ENCODE measurements around the gene DDX27.

DNA sequence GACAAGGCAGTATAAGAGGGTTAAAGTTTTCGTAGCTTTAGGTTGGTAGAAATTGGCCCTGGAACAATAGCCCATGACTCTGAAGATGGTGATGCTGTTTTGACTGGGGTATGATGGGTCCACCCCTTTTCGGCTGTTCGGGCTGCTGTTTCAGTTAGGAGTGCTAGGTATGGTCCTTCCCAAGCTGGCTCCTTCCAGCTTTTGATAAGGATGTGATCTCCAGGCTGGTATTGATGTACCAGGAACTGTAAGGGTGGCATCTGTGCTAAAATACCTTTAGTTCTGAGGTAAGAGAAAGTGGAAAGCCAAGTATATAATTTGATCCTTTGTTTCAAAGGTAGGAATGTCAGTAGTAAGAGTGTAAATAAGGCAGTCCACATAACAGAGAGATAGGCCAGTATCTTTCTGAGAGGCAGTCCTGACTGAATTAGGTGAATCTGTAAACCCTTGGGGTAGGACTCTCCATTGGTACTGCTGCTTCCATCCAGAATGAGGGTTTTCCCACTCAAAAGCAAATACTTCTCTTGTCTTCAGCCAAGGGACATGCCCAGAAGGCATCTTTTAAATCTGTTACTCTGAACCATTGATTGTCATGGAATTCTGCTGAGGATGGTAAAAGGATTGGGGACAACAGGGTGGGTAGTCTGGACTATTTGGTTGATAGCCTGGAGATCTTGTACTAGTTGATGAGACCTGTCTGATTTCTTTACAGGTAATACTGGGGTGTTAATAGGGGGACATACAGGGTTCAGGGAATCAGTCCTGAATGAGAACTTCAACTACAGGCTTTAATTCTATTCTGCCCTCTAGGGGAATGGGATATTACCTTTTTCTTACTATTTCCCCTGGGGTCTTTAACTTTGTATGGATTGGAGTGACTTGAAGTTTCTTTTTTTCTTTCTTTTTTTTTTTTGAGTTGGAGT lies 64.7 kb downstream of the DDX27 start:
- no peak for TF ChIP-seq EZH2 (IDR thresholded peaks at IDR 0.05; ENCODE audit: borderline replicate concordance)
- TF ChIP-seq, protein P1, sequence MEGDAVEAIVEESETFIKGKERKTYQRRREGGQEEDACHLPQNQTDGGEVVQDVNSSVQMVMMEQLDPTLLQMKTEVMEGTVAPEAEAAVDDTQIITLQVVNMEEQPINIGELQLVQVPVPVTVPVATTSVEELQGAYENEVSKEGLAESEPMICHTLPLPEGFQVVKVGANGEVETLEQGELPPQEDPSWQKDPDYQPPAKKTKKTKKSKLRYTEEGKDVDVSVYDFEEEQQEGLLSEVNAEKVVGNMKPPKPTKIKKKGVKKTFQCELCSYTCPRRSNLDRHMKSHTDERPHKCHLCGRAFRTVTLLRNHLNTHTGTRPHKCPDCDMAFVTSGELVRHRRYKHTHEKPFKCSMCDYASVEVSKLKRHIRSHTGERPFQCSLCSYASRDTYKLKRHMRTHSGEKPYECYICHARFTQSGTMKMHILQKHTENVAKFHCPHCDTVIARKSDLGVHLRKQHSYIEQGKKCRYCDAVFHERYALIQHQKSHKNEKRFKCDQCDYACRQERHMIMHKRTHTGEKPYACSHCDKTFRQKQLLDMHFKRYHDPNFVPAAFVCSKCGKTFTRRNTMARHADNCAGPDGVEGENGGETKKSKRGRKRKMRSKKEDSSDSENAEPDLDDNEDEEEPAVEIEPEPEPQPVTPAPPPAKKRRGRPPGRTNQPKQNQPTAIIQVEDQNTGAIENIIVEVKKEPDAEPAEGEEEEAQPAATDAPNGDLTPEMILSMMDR (IDR thresholded peaks at IDR 0.05; ENCODE audit: poor library complexity): no peak
